K562 (cell line): ENCODE data around the gene LRRK1. TPM values are rescaled to one million over a fixed set of nuclear protein-coding genes. Genes with fewer than 3 reads are reported as not detected.

Experiments used
- ATAC-seq: fragments of 200-7000 bp; cut with Tn5 transposase; 3 replicates; pipeline ENCODE4 v1.9.1; 2020; ENCODE audit warnings: moderate library complexity
- BruUV-seq: library from RNA; stranded (reverse); fragments of 400-500 nt; replicated peaks from 2 replicates; lab custom pipeline; 2021; lab: Mats Ljungman, UMichigan
- CTCF ChIA-PET: fragments of 300-600 bp; formaldehyde crosslinking; extraction: SDS; loops from one replicate; lab custom pipeline; 2021; ENCODE audit warnings: low intra/inter-chr PET ratio; lab: Yijun Ruan, JAX
- POLR2A ChIA-PET: fragments of 300-600, 350-650 bp; sonication (Branson Sonifier 250); formaldehyde crosslinking; extraction: SDS; loops from one replicate; lab custom pipeline; 2021; ENCODE audit warnings: antibody characterized with exemption, inconsistent platforms; lab: Yijun Ruan, JAX
- DNase-seq, 4 experiments: peaks; one replicate each; pipeline versions ENCODE4 v3.0.0 to v3.0.0-alpha.2; 2011 to 2018; ENCODE audit warnings: low spot score in 3 of 4, mixed read lengths in 3 of 4; ENCODE audit errors: extremely low read depth in 1 of 4
- FAIRE-seq: peaks from 2 replicates; lab custom pipeline; 2011; peaks lifted over from hg19 to GRCh38; lab: Jason Lieb, UNC
- H2AFZ ChIP-seq: 2 replicates; pipeline ENCODE4 v1.6.0; 2011; ENCODE audit warnings: low read depth, low read length, control low read depth, inconsistent platforms
- H3K27ac ChIP-seq: fragments of 200-600 bp; 3 replicates; pipeline ENCODE4 v1.8.0; 2011; ENCODE audit warnings: low read depth, mild to moderate bottlenecking, control low read depth, inconsistent platforms, low read length, moderate library complexity, mixed read lengths; ENCODE audit errors: extremely low read depth
- H3K27me3 ChIP-seq, 2 experiments: fragments of 300-600 bp in 1 of 2; 2 replicates in 1 of 2; 3 replicates in 1 of 2; pipeline versions ENCODE4 v1.6.0 to v1.8.0; 2011; ENCODE audit warnings: inconsistent platforms in 2 of 2, low read length in 2 of 2, mild to moderate bottlenecking in 1 of 2, mixed read lengths in 1 of 2, moderate library complexity in 1 of 2; ENCODE audit not compliant: control insufficient read depth in 2 of 2, insufficient read depth in 2 of 2
- H3K36me3 ChIP-seq: fragments of 300-600 bp; 3 replicates; pipeline ENCODE4 v1.8.0; 2011; ENCODE audit warnings: mild to moderate bottlenecking, low read length, inconsistent platforms; ENCODE audit not compliant: control insufficient read depth, insufficient read depth
- H3K4me1 ChIP-seq, 2 experiments: fragments of 200-600 bp in 1 of 2; replicated peaks in 1 of 2; 2 replicates in 1 of 2; 3 replicates in 1 of 2; pipeline versions ENCODE4 v1.5.1 to v1.8.0; 2011; ENCODE audit warnings: inconsistent platforms in 2 of 2, low read length in 2 of 2, mild to moderate bottlenecking in 1 of 2, mixed read lengths in 1 of 2, moderate library complexity in 1 of 2; ENCODE audit not compliant: control insufficient read depth in 2 of 2, insufficient read depth in 2 of 2
- H3K4me2 ChIP-seq: 2 replicates; pipeline ENCODE4 v1.6.1; 2011; ENCODE audit warnings: low read length, control low read depth, inconsistent platforms, mixed read lengths; ENCODE audit not compliant: insufficient read depth
- H3K4me3 ChIP-seq: fragments of 200-600 bp; sonication (generic), shearing (Covaris generic); 2 replicates; pipeline ENCODE4 v1.5.1; 2016; ENCODE audit warnings: control low read depth, inconsistent platforms
- H3K79me2 ChIP-seq: fragments of 200-600 bp; 3 replicates; pipeline ENCODE4 v1.8.0; 2011; ENCODE audit warnings: low read length, inconsistent platforms; ENCODE audit not compliant: control insufficient read depth, insufficient read depth
- H3K9ac ChIP-seq, 2 experiments: 2 replicates each; pipeline versions ENCODE4 v1.6.0 to v1.6.1; 2011; ENCODE audit warnings: low read depth in 2 of 2, low read length in 2 of 2, control low read depth in 1 of 2, inconsistent platforms in 1 of 2, mild to moderate bottlenecking in 1 of 2, mixed read lengths in 1 of 2; ENCODE audit not compliant: insufficient read depth in 1 of 2
- H3K9me1 ChIP-seq: one replicate; pipeline ENCODE4 v1.6.0; 2011; ENCODE audit warnings: inconsistent platforms, mild to moderate bottlenecking, low read length, moderate library complexity; ENCODE audit not compliant: control insufficient read depth, insufficient read depth
- H3K9me3 ChIP-seq: replicated peaks from 2 replicates; pipeline ENCODE4 v1.5.1; 2011; ENCODE audit warnings: low read depth, low read length, inconsistent platforms; ENCODE audit not compliant: control insufficient read depth, insufficient read depth
- H4K20me1 ChIP-seq: replicated peaks from 2 replicates; pipeline ENCODE4 v1.6.1; 2011; ENCODE audit warnings: low read length, inconsistent platforms, mixed read lengths; ENCODE audit not compliant: control insufficient read depth, insufficient read depth
- ARNT ChIP-seq, 2 experiments: fragments of 450-650 bp; IDR thresholded peaks; 2 replicates each; pipeline ENCODE4 v1.6.1; 2016; ENCODE audit warnings: mild to moderate bottlenecking in 1 of 2
- BACH1 ChIP-seq: fragments of 200-800 bp; sonication (Bioruptor generic); IDR thresholded peaks from 2 replicates; pipeline ENCODE4 v1.6.1; 2016; ENCODE audit warnings: missing genetic modification characterization, missing compliant biosample characterization
- ELF2 ChIP-seq: fragments of 250-450 bp; sonication (Bioruptor Pico); IDR thresholded peaks from 2 replicates; pipeline ENCODE4 v1.5.0; 2021; ENCODE audit warnings: mild to moderate bottlenecking
- ETV1 ChIP-seq: fragments of 450-650 bp; conservative IDR thresholded peaks from 2 replicates; pipeline ENCODE4 v1.6.1; 2016; ENCODE audit warnings: missing genetic modification characterization, control low read depth, low read depth, missing compliant biosample characterization
- FOXM1 ChIP-seq, 2 experiments: fragments of 450-650 bp in 1 of 2; sonication (generic) in 1 of 2; formaldehyde crosslinking in 1 of 2; IDR thresholded peaks; 2 replicates each; pipeline versions ENCODE4 v1.6.1 to v1.9.0; 2017 to 2022; ENCODE audit warnings: low read depth in 2 of 2, mild to moderate bottlenecking in 2 of 2, missing genetic modification reagents in 1 of 2, moderate library complexity in 1 of 2
- MAFK ChIP-seq: IDR thresholded peaks from 2 replicates; pipeline ENCODE4 v1.6.1; 2011; ENCODE audit warnings: low read length, improper control_type of control experiment
- PCBP2 ChIP-seq: fragments of 200-400 bp; formaldehyde crosslinking; IDR thresholded peaks from 2 replicates; pipeline ENCODE4 v1.6.1; 2018; ENCODE audit warnings: low read length, low read depth, mild to moderate bottlenecking, moderate library complexity; ENCODE audit not compliant: poor library complexity, severe bottlenecking
- TARDBP ChIP-seq: fragments of 450-650 bp; IDR thresholded peaks from 2 replicates; pipeline ENCODE4 v1.6.1; 2016
- TCF7 ChIP-seq: sonication (generic); IDR thresholded peaks from 2 replicates; pipeline ENCODE4 v1.6.1; 2016; ENCODE audit warnings: antibody characterized with exemption, borderline replicate concordance
- ZNF431 ChIP-seq: sonication (generic); formaldehyde crosslinking; IDR thresholded peaks from 2 replicates; pipeline ENCODE4 v1.8.0; 2022; ENCODE audit warnings: mild to moderate bottlenecking, missing genetic modification reagents
- ZNF584 ChIP-seq: fragments of 200-800 bp; sonication (Bioruptor generic); IDR thresholded peaks from 2 replicates; pipeline ENCODE4 v1.6.1; 2016; ENCODE audit warnings: low read depth, mild to moderate bottlenecking, missing genetic modification characterization, missing compliant biosample characterization
- WGBS: fragments of 100-300 bp; shearing (Covaris generic); methylation state at CpG from one replicate; pipeline ENCODE4 v1.1.6; 2016; ENCODE audit warnings: low coverage, mixed read lengths; ENCODE audit not compliant: insufficient coverage; ENCODE audit errors: missing lambda C conversion rate; 5-methylcytosine and 5-hydroxymethylcytosine counted together
- in situ Hi-C: fragments of 300-500 bp; cut with MboI; formaldehyde crosslinking; loops from 4 replicates; pipeline ENCODE4 v1.15.0; 2018; ENCODE audit warnings: inconsistent platforms, mixed read lengths
- intact Hi-C: fragments of 100-400 bp; cut with micrococcal nuclease; formaldehyde crosslinking; loops from 2 replicates; pipeline ENCODE4 v1.14.2; 2022
- polyA plus RNA-seq, 8 experiments: library from polyadenylated mRNA; depleted of rRNA in 4 of 8; stranded (reverse) in 5 of 8; unstranded in 3 of 8; fragments of >200 nt; fragmentation: Nextera tagmentation in 2 of 8; fragmentation: Illumina TruSeq in 1 of 8; extraction: Ambion mirVana in 2 of 8; extraction: Trizol in 1 of 8; gene quantifications; 2 replicates each; pipeline versions ENCODE4 v1.2.1 to v1.2.3, GENCODE V29; 2011 to 2014; ENCODE audit warnings: inconsistent platforms in 1 of 8, missing spikeins in 1 of 8
- total RNA-seq, 7 experiments: library from RNA; depleted of rRNA in 6 of 7; stranded (reverse); fragments of >200 nt in 6 of 7; fragmentation: Illumina TruSeq in 2 of 7; extraction: Trizol in 2 of 7; gene quantifications; 2 replicates each; pipeline versions ENCODE4 v1.2.1 to v1.2.3, GENCODE V29; 2011 to 2021; ENCODE audit warnings: low replicate concordance in 1 of 7
- TF ChIP-seq, protein P1 (sequence below), 2 experiments: fragments of 450-650 bp in 1 of 2; IDR thresholded peaks; 2 replicates each; pipeline ENCODE4 v1.6.1; 2011 to 2017; ENCODE audit warnings: low read depth in 2 of 2, antibody characterized with exemption in 1 of 2, borderline replicate concordance in 1 of 2, low read length in 1 of 2, mild to moderate bottlenecking in 1 of 2, mixed read lengths in 1 of 2; ENCODE audit not compliant: control insufficient read depth in 1 of 2
- TF ChIP-seq, protein P2 (sequence below): fragments of 250-450 bp; sonication (Bioruptor Pico); IDR thresholded peaks from 2 replicates; pipeline ENCODE4 v1.5.0; 2021
- TF ChIP-seq, protein P3 (sequence below): fragments of 250-450 bp; sonication (Bioruptor Pico); IDR thresholded peaks from 2 replicates; pipeline ENCODE4 v1.8.0; 2022; ENCODE audit warnings: moderate library complexity, mild to moderate bottlenecking, inconsistent platforms
- TF ChIP-seq, protein P4 (sequence below): IDR thresholded peaks from 2 replicates; pipeline ENCODE4 v1.6.1; 2012; ENCODE audit warnings: low read depth, low read length, improper control_type of control experiment, borderline replicate concordance

LRRK1 gene
- total and polyA plus RNA-seq, 9 of the 15 experiments (the other 6 are each of a cell fraction or from before 2014, with no cell fraction given), result 0.01 to 1.5 (median 0.11) TPM

DNA sequence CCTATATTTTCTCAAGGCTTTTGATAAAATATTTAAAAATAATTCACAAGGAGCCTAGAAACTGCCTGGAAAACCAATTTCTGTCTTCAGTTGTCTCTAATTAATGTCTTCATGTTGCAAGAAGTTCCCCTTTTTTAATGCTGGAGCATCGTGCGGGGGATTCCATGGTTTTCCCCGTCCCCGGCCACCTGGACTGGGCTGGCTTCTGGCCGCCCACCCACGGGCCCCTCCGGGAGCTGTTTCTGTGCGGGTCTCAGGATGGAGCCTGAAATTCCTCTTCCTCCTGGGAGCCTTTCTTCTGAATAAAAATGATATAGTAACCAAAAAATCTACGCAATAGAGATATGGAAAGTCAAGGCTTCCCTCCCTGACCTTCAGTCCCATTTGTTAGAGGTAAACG, 8.1 kb upstream of the LRRK1 start:
- no peak for ATAC-seq
- in situ Hi-C loops (loop anchor here (25.0 kb wide), 1 partner anchor 351 kb away; the partner anchor contains the start of gene CHSY1), intact Hi-C loops (no loop called here)
- DNase-seq, result no peak
- peaks cover 15 to 41% of the 10 kb centered on the region in 2 experiments for H3K27me3 ChIP-seq
- no peaks in the 10 kb centered on the region for H3K36me3 ChIP-seq
- H2AFZ ChIP-seq, result no peak overlapping the region
- no peaks in the 10 kb centered on the region for H3K9me3 ChIP-seq
- no peaks in the 10 kb centered on the region for H4K20me1 ChIP-seq
- CTCF ChIA-PET, result interaction anchor here (0.5 kb wide), 1 partner anchor 38 kb away, joined by 4 read pairs; no protein-coding TSS in a partner anchor
- no TSS peak for BruUV-seq
- no peak overlapping the region for H3K4me3 ChIP-seq
- no peak overlapping the region for H3K9ac ChIP-seq
- no peaks in the 10 kb centered on the region for H3K9me1 ChIP-seq
- H3K4me2 ChIP-seq, result no peak overlapping the region
- no peak overlapping the region for H3K27ac ChIP-seq
- 0% methylated on average over 10 of the region's 10 CpGs for WGBS
- no peaks in the 10 kb centered on the region for H3K4me1 ChIP-seq
- no peaks in the 10 kb centered on the region for H3K79me2 ChIP-seq
- no peak for FAIRE-seq
- POLR2A ChIA-PET, result no interaction called here
- TF ChIP-seq, protein P1, sequence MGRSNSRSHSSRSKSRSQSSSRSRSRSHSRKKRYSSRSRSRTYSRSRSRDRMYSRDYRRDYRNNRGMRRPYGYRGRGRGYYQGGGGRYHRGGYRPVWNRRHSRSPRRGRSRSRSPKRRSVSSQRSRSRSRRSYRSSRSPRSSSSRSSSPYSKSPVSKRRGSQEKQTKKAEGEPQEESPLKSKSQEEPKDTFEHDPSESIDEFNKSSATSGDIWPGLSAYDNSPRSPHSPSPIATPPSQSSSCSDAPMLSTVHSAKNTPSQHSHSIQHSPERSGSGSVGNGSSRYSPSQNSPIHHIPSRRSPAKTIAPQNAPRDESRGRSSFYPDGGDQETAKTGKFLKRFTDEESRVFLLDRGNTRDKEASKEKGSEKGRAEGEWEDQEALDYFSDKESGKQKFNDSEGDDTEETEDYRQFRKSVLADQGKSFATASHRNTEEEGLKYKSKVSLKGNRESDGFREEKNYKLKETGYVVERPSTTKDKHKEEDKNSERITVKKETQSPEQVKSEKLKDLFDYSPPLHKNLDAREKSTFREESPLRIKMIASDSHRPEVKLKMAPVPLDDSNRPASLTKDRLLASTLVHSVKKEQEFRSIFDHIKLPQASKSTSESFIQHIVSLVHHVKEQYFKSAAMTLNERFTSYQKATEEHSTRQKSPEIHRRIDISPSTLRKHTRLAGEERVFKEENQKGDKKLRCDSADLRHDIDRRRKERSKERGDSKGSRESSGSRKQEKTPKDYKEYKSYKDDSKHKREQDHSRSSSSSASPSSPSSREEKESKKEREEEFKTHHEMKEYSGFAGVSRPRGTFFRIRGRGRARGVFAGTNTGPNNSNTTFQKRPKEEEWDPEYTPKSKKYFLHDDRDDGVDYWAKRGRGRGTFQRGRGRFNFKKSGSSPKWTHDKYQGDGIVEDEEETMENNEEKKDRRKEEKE (IDR thresholded peaks at IDR 0.05; ENCODE audit: borderline replicate concordance in 1 of 2, control insufficient read depth in 1 of 2, low read depth in 2 of 2, low read length in 1 of 2), result no peak
- TF ChIP-seq ARNT (IDR thresholded peaks at IDR 0.05) (no peak), PCBP2 (no peak), MAFK (no peak), ZNF584 (CRISPR knock-in tag) (no peak), ZNF431 (no peak), ETV1 (no peak), FOXM1 (IDR thresholded peaks at IDR 0.05; ENCODE audit: low read depth) (no peak), FOXM1 (CRISPR knock-in tag; IDR thresholded peaks at IDR 0.05; ENCODE audit: low read depth) (no peak), ELF2 (no peak), TARDBP (no peak), BACH1 (tag) (no peak), TCF7 (no peak)
- TF ChIP-seq, protein P2, sequence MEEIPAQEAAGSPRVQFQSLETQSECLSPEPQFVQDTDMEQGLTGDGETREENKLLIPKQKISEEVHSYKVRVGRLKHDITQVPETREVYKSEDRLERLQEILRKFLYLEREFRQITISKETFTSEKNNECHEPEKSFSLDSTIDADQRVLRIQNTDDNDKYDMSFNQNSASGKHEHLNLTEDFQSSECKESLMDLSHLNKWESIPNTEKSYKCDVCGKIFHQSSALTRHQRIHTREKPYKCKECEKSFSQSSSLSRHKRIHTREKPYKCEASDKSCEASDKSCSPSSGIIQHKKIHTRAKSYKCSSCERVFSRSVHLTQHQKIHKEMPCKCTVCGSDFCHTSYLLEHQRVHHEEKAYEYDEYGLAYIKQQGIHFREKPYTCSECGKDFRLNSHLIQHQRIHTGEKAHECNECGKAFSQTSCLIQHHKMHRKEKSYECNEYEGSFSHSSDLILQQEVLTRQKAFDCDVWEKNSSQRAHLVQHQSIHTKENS, result no peak
- TF ChIP-seq, protein P3, sequence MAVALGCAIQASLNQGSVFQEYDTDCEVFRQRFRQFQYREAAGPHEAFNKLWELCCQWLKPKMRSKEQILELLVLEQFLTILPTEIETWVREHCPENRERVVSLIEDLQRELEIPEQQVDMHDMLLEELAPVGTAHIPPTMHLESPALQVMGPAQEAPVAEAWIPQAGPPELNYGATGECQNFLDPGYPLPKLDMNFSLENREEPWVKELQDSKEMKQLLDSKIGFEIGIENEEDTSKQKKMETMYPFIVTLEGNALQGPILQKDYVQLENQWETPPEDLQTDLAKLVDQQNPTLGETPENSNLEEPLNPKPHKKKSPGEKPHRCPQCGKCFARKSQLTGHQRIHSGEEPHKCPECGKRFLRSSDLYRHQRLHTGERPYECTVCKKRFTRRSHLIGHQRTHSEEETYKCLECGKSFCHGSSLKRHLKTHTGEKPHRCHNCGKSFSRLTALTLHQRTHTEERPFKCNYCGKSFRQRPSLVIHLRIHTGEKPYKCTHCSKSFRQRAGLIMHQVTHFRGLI (CRISPR knock-in tag), result no peak
- TF ChIP-seq, protein P4, sequence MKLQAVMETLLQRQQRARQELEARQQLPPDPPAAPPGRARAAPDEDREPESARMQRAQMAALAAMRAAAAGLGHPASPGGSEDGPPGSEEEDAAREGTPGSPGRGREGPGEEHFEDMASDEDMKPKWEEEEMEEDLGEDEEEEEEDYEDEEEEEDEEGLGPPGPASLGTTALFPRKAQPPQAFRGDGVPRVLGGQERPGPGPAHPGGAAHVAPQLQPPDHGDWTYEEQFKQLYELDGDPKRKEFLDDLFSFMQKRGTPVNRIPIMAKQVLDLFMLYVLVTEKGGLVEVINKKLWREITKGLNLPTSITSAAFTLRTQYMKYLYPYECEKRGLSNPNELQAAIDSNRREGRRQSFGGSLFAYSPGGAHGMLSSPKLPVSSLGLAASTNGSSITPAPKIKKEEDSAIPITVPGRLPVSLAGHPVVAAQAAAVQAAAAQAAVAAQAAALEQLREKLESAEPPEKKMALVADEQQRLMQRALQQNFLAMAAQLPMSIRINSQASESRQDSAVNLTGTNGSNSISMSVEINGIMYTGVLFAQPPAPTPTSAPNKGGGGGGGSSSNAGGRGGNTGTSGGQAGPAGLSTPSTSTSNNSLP, result no peak
